Thyroid gland (tissue), 4 donors: ENCODE data around the gene TSPAN33.

Source experiments
- POLR2A ChIP-seq, 2 donors: fragments of 450-650 bp; IDR thresholded peaks; one replicate each; pipeline ENCODE4 v1.6.1; 2017; ENCODE audit warnings: antibody characterized with exemption in 2 of 2, mild to moderate bottlenecking in 2 of 2, moderate library complexity in 1 of 2
- TF ChIP-seq, protein P1 (sequence below), 6 experiments: fragments of 200-600 bp in 3 of 6; fragments of 450-650 bp in 3 of 6; sonication (generic) in 3 of 6; IDR thresholded peaks; one replicate each; pipeline ENCODE4 v1.5.1; 2016 to 2019; ENCODE audit warnings: antibody characterized with exemption in 6 of 6, mild to moderate bottlenecking in 2 of 6, inconsistent platforms in 1 of 6, moderate library complexity in 1 of 6

GRCh38 chr7:129205987-129206785 is 61.7 kb downstream of the TSPAN33 start:
- TF ChIP-seq, protein P1, sequence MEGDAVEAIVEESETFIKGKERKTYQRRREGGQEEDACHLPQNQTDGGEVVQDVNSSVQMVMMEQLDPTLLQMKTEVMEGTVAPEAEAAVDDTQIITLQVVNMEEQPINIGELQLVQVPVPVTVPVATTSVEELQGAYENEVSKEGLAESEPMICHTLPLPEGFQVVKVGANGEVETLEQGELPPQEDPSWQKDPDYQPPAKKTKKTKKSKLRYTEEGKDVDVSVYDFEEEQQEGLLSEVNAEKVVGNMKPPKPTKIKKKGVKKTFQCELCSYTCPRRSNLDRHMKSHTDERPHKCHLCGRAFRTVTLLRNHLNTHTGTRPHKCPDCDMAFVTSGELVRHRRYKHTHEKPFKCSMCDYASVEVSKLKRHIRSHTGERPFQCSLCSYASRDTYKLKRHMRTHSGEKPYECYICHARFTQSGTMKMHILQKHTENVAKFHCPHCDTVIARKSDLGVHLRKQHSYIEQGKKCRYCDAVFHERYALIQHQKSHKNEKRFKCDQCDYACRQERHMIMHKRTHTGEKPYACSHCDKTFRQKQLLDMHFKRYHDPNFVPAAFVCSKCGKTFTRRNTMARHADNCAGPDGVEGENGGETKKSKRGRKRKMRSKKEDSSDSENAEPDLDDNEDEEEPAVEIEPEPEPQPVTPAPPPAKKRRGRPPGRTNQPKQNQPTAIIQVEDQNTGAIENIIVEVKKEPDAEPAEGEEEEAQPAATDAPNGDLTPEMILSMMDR (IDR thresholded peaks at IDR 0.05), result no peak
- no peak for TF ChIP-seq POLR2A (IDR thresholded peaks at IDR 0.05)
